SIG-M5 treated with dmso at 0.1 percent for 504 hours (cell line): ENCODE measurements around the gene PRLR.
A peak's percentile ranks its signal among the peaks of the same experiment; 100 is the strongest.

Experiments used
- DNase-seq: peaks from one replicate; lab custom pipeline; 2025; ENCODE audit not compliant: unreplicated experiment; lab: John Stamatoyannopoulos, UW

The PRLR gene

GRCh38 chr5:35091704-35092103 is 138.6 kb downstream of the PRLR start:
- DNase-seq = no peak

GRCh38 chr5:35089334-35090314 is 140.7 kb downstream of the PRLR start:
- DNase-seq = peak; percentile 53

GRCh38 chr5:35087991-35088390 is 142.3 kb downstream of the PRLR start:
- no peak for DNase-seq

GRCh38 chr5:35083150-35083549 is 147.1 kb downstream of the PRLR start:
- DNase-seq = no peak

GRCh38 chr5:35082530-35082929 is 147.8 kb downstream of the PRLR start:
- no peak for DNase-seq

- no peak for DNase-seq
Observed at GRCh38 chr5:35081134-35081533, 149.2 kb downstream of the PRLR start.

- DNase-seq = no peak
Observed at GRCh38 chr5:35073160-35073559, 157.1 kb downstream of the PRLR start.

GRCh38 chr5:35069188-35069587 is 161.1 kb downstream of the PRLR start:
- DNase-seq = no peak

- DNase-seq = no peak
Observed at GRCh38 chr5:35067985-35068384, 162.3 kb downstream of the PRLR start.

- DNase-seq = peak; percentile 75
Observed at GRCh38 chr5:35066260-35066795, 164.0 kb downstream of the PRLR start.

GRCh38 chr5:35063414-35063813 is 166.9 kb downstream of the PRLR start:
- no peak for DNase-seq

GRCh38 chr5:35061211-35061770 is 169.0 kb downstream of the PRLR start:
- DNase-seq = no peak

GRCh38 chr5:35060236-35060635 is 170.1 kb downstream of the PRLR start:
- DNase-seq = no peak

- DNase-seq = no peak
Observed at GRCh38 chr5:35059251-35059650, 171.0 kb downstream of the PRLR start.

GRCh38 chr5:35058374-35058788 is 171.9 kb downstream of the PRLR start:
- DNase-seq = no peak

GRCh38 chr5:35056686-35057085 is 173.6 kb downstream of the PRLR start:
- no peak for DNase-seq

GRCh38 chr5:35052838-35053237 is 177.4 kb downstream of the PRLR start:
- no peak for DNase-seq

GRCh38 chr5:35050541-35051126 is 179.7 kb downstream of the PRLR start:
- no peak for DNase-seq

- DNase-seq = no peak
Observed at GRCh38 chr5:35048910-35049309, 181.4 kb downstream of the PRLR start.

- no peak for DNase-seq
Observed at GRCh38 chr5:35047785-35048404, 182.4 kb downstream of the PRLR start, which contains the start of gene AGXT2. Gene AGXT2 (minus strand): TSS chr5:35047949. CDS start chr5:35047892, 57 bp downstream.

GRCh38 chr5:35046774-35047173 is 183.5 kb downstream of the PRLR start:
- DNase-seq = no peak
